ENCODE measurements around the gene ZNF804B.

DNA sequence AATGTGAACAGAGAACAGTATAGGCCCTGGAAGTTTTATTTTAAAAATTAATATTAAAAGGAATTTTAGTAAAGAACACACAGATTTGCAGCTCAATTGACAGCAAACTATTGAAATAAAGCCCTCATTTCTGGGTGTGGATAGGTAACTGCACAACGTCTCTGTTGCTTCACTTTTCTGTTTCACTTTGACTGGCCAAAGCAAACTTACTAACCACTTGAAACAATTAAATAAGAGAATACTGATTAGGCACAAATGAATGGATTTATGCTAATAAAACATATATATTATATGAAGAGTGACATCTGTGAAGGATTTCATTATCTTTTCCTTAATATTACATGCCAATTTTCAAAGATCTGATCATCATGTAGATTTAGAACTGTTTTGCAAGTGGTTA is 11.9 kb downstream of the ZNF804B start:
- TF ChIP-seq CTCF (IDR thresholded peaks at IDR 0.05; ENCODE audit: low read depth, low read length) (no peak), EZH2phosphoT487 (IDR thresholded peaks at IDR 0.05; ENCODE audit: low read depth) (no peak)

Measured in OCI-LY3 (cell line).